OCI-LY1 (cell line): Measurements from ENCODE around the gene MAML2.

ENCODE experiments used
- H2AFZ ChIP-seq: fragments of 200-600 bp; sonication (generic), shearing (Covaris generic); 2 replicates; pipeline ENCODE4 v1.6.0; 2014; ENCODE audit warnings: antibody characterized with exemption, mild to moderate bottlenecking, low read length
- H3F3A ChIP-seq: fragments of 200-600 bp; sonication (generic), shearing (Covaris generic); 2 replicates; pipeline ENCODE4 v1.6.0; 2014; ENCODE audit warnings: mild to moderate bottlenecking, antibody characterized with exemption, low read length, moderate library complexity; ENCODE audit not compliant: insufficient read depth
- H3K27ac ChIP-seq: fragments of 200-600 bp; sonication (generic); 2 replicates; pipeline ENCODE4 v1.5.1; 2014; ENCODE audit warnings: low read length, mixed run types, mild to moderate bottlenecking, low read depth; ENCODE audit not compliant: poor library complexity, severe bottlenecking
- H3K27me3 ChIP-seq: fragments of 200-600 bp; sonication (generic); 2 replicates; pipeline ENCODE4 v1.6.0; 2014; ENCODE audit warnings: antibody characterized with exemption, mild to moderate bottlenecking, low read length, moderate library complexity; ENCODE audit not compliant: insufficient read depth
- H3K36me3 ChIP-seq: fragments of 200-600 bp; sonication (generic); 2 replicates; pipeline ENCODE4 v1.6.1; 2014; ENCODE audit warnings: mild to moderate bottlenecking, antibody characterized with exemption, low read length, moderate library complexity, mixed read lengths; ENCODE audit not compliant: insufficient read depth
- H3K4me1 ChIP-seq: fragments of 200-600 bp; sonication (generic); 2 replicates; pipeline ENCODE4 v1.5.1; 2014; ENCODE audit warnings: mild to moderate bottlenecking, low read length, moderate library complexity; ENCODE audit not compliant: insufficient read depth, severe bottlenecking
- H3K4me2 ChIP-seq: fragments of 200-600 bp; sonication (generic), shearing (Covaris generic); 2 replicates; pipeline ENCODE4 v1.6.1; 2014; ENCODE audit warnings: low read length
- H3K4me3 ChIP-seq: fragments of 200-600 bp; sonication (generic); 2 replicates; pipeline ENCODE4 v1.5.1; 2014; ENCODE audit warnings: low read length, low read depth, mild to moderate bottlenecking, mixed read lengths; ENCODE audit not compliant: poor library complexity, severe bottlenecking
- H3K79me2 ChIP-seq: fragments of 200-600 bp; shearing (Covaris generic); 2 replicates; pipeline ENCODE4 v1.6.1; 2016; ENCODE audit warnings: mixed run types, low read length, mixed read lengths; ENCODE audit not compliant: insufficient read depth
- H3K9ac ChIP-seq: fragments of 200-600 bp; sonication (generic), shearing (Covaris generic); 2 replicates; pipeline ENCODE4 v1.6.1; 2014; ENCODE audit warnings: mild to moderate bottlenecking, low read length, mixed read lengths
- H3K9me2 ChIP-seq: fragments of 200-600 bp; sonication (generic), shearing (Covaris generic); 2 replicates; pipeline ENCODE4 v1.6.1; 2014; ENCODE audit warnings: low read depth, mild to moderate bottlenecking, low read length, mixed read lengths
- H3K9me3 ChIP-seq: fragments of 200-600 bp; shearing (Covaris generic); 2 replicates; pipeline ENCODE4 v1.6.1; 2014; ENCODE audit warnings: low read length, mixed read lengths
- H4K20me1 ChIP-seq: fragments of 200-600 bp; sonication (generic), shearing (Covaris generic); 2 replicates; pipeline ENCODE4 v1.6.0; 2016; ENCODE audit warnings: mild to moderate bottlenecking, low read length; ENCODE audit not compliant: insufficient read depth
- EZH2 ChIP-seq: fragments of 200-600 bp; sonication (generic), shearing (Covaris generic); IDR thresholded peaks from 2 replicates; pipeline ENCODE4 v1.8.0; 2017; ENCODE audit warnings: borderline replicate concordance, mixed run types, mild to moderate bottlenecking, antibody characterized with exemption, low read length, moderate library complexity, mixed read lengths
- TF ChIP-seq, protein P1 (sequence below): fragments of 200-600 bp; sonication (generic), shearing (Covaris generic); IDR thresholded peaks from 2 replicates; pipeline ENCODE4 v1.5.1; 2017; ENCODE audit warnings: mild to moderate bottlenecking, antibody characterized with exemption, low read length, moderate library complexity, mixed read lengths

MAML2 gene

DNA sequence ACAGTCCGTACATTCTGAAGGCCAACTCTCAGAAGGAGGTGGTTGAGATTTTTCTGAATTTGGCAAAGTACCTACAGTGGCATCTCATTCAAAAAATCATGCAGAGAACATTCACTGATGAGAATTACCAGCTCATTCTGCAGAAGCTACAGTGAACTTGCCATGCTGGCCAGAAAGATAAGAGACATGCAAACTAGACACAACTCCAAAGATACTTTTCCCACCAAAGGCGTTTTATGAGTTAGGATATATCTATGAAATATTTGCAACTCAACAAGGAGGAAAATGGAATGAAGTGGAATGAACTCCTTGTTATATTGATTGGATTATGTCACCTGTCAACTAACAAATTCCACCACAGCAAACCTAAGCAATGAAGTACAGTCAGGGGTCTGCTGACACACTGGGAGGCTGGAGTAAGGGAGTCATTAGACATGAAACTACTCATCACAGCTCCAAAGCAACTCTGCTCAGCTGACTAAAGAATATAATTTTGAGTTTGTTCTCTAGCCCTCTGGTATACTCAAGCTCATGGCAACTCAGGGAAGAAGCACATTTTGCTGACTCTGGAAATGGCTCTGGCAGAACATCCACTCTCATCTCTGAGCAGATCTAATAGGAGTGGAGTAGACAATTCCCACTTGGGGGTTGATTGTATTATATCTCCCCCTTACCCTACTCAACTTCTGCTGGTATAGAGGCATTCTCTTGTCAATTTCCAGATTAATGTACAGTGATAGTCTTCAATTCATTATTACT, 22.9 kb downstream of the MAML2 start:
- no peak overlapping the region for H3K4me2 ChIP-seq
- H2AFZ ChIP-seq: no peak overlapping the region
- H3K4me3 ChIP-seq: no peak overlapping the region
- H3K4me1 ChIP-seq: peaks cover 11% of the 10 kb centered on the region
- H3K9ac ChIP-seq: no peak overlapping the region
- H3K27me3 ChIP-seq: no peaks in the 10 kb centered on the region
- no peaks in the 10 kb centered on the region for H3K9me3 ChIP-seq
- no peaks in the 10 kb centered on the region for H3K36me3 ChIP-seq
- H3K79me2 ChIP-seq: no peaks in the 10 kb centered on the region
- no peaks in the 10 kb centered on the region for H3F3A ChIP-seq
- no peak overlapping the region for H3K27ac ChIP-seq
- no peak for TF ChIP-seq EZH2
- TF ChIP-seq, protein P1, sequence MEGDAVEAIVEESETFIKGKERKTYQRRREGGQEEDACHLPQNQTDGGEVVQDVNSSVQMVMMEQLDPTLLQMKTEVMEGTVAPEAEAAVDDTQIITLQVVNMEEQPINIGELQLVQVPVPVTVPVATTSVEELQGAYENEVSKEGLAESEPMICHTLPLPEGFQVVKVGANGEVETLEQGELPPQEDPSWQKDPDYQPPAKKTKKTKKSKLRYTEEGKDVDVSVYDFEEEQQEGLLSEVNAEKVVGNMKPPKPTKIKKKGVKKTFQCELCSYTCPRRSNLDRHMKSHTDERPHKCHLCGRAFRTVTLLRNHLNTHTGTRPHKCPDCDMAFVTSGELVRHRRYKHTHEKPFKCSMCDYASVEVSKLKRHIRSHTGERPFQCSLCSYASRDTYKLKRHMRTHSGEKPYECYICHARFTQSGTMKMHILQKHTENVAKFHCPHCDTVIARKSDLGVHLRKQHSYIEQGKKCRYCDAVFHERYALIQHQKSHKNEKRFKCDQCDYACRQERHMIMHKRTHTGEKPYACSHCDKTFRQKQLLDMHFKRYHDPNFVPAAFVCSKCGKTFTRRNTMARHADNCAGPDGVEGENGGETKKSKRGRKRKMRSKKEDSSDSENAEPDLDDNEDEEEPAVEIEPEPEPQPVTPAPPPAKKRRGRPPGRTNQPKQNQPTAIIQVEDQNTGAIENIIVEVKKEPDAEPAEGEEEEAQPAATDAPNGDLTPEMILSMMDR: no peak
- H3K9me2 ChIP-seq: no peaks in the 10 kb centered on the region
- H4K20me1 ChIP-seq: no peaks in the 10 kb centered on the region

DNA sequence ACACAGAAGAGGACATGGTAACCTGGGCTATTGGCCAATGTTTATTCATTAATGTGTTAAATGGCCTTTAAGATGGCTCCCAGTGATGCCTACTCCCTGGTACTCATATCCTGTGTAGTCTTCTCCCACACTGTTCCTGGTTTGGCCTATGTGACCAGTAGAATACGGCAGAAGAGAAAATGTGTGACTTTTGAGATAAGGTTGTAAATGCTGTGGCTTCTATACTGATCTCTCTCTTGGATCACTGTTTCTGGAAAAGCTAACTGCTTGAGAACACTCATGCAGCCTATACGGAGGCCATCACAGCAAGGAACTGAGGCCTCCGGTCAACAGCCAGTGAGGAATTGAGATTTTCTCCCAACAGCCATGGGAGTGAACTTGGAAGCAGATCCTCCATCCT, 24.1 kb downstream of the MAML2 start:
- H4K20me1 ChIP-seq: no peaks in the 10 kb centered on the region
- TF ChIP-seq EZH2: no peak
- TF ChIP-seq, protein P1: no peak

DNA sequence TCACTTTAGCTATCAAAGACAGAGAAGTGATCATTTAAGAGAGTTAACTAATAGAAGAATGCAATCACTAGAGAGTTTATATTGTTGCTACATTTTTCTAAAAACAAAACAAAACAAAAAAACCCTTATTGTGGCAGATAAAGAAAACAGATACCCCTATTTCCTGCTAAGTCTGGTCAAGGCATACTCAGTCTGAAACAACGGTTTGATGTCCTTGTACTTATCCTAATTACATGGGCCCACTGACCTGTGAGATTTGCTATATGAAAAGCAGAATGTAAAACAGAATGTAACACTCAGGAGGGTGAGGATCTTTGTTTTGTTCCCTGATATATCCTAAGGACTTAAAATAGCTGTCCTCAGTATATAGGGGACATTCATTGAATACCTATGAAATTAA, 24.6 kb downstream of the MAML2 start:
- no peaks in the 10 kb centered on the region for H3K36me3 ChIP-seq
- H3K4me2 ChIP-seq: no peak overlapping the region
- H3K79me2 ChIP-seq: no peaks in the 10 kb centered on the region
- no peak overlapping the region for H3K9ac ChIP-seq
- no peaks in the 10 kb centered on the region for H3K27me3 ChIP-seq
- H3K9me3 ChIP-seq: no peaks in the 10 kb centered on the region
- no peaks in the 10 kb centered on the region for H3F3A ChIP-seq
- TF ChIP-seq, protein P1: no peak
- TF ChIP-seq EZH2: no peak
- H3K9me2 ChIP-seq: no peaks in the 10 kb centered on the region
- no peaks in the 10 kb centered on the region for H4K20me1 ChIP-seq
- H2AFZ ChIP-seq: no peak overlapping the region
- no peak overlapping the region for H3K27ac ChIP-seq
- H3K4me1 ChIP-seq: peaks cover 16% of the 10 kb centered on the region
- H3K4me3 ChIP-seq: no peak overlapping the region

More for the DNA sequence above, 24.1 kb downstream of the MAML2 start:
- Histone ChIP-seq H2AFZ (no peak overlapping the region), H3K4me3 (no peak overlapping the region), H3K36me3 (no peaks in the 10 kb centered on the region), H3K79me2 (no peaks in the 10 kb centered on the region), H3K4me2 (no peak overlapping the region), H3K9me3 (no peaks in the 10 kb centered on the region), H3K9ac (no peak overlapping the region), H3F3A (no peaks in the 10 kb centered on the region), H3K4me1 (peaks cover 16% of the 10 kb centered on the region), H3K27ac (no peak overlapping the region), H3K27me3 (no peaks in the 10 kb centered on the region), H3K9me2 (no peaks in the 10 kb centered on the region)
